Activated T-helper 17 cell treated with anti-CD3 and anti-CD28 coated beads, Interleukin-2, amount 50 U/mL, for 72 hours (primary cell): ENCODE data around the gene IFNAR2. TPM values are rescaled to one million over a fixed set of nuclear protein-coding genes. Genes with fewer than 3 reads are reported as not detected.
"Not testable (repeated sequence)": the region's sequence is repeated elsewhere in the genome, so short reads cannot be mapped to it uniquely, and the experiment has no call there.

Experiments used
- ATAC-seq: fragments of 150-1000 bp; cut with Tn5 transposase; replicated peaks from 2 replicates; pipeline ENCODE4 v1.10.0; 2021; ENCODE audit warnings: mild to moderate bottlenecking, moderate library complexity
- H3K27ac Mint-ChIP-seq: one replicate; pipeline ENCODE4 v1.8.0; 2022; ENCODE audit warnings: mixed read lengths
- H3K27me3 Mint-ChIP-seq: one replicate; pipeline ENCODE4 v1.8.0; 2022; ENCODE audit warnings: mixed read lengths
- H3K36me3 Mint-ChIP-seq: one replicate; pipeline ENCODE4 v1.8.0; 2022; ENCODE audit warnings: low read depth, mild to moderate bottlenecking, mixed read lengths
- H3K4me1 Mint-ChIP-seq: one replicate; pipeline ENCODE4 v1.8.0; 2022; ENCODE audit warnings: mixed read lengths
- H3K4me3 Mint-ChIP-seq: one replicate; pipeline ENCODE4 v1.8.0; 2022; ENCODE audit warnings: mild to moderate bottlenecking, mixed read lengths
- H3K9me3 Mint-ChIP-seq: one replicate; pipeline ENCODE4 v1.8.0; 2022; ENCODE audit warnings: mixed read lengths
- total RNA-seq, 2 donors: library from RNA; stranded (reverse); gene quantifications; one replicate each; pipeline ENCODE4 v1.2.3, GENCODE V29; 2022

Gene IFNAR2
- total RNA-seq, 2 donors from 2014 or later = 34.6 to 35.4 TPM

DNA sequence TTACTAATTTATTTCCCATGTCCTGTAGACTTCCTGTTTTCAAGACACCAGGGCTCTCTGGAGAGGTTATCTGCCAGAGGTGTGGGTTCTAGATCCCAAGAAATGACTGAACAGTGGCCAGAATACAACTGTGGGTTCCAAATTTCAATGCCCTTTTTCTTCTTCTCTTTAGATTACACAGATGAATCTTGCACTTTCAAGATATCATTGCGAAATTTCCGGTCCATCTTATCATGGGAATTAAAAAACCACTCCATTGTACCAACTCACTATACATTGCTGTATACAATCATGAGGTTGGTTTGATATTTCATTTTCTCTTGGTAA, 15.0 kb downstream of the IFNAR2 start:
- peaks cover 81% of the 10 kb centered on the region for H3K36me3 Mint-ChIP-seq
- ATAC-seq = peak; percentile 80
- no peaks in the 10 kb centered on the region for H3K9me3 Mint-ChIP-seq
- H3K4me1 Mint-ChIP-seq = peaks cover 51% of the 10 kb centered on the region
- peak overlapping the region; percentile 88 for H3K27ac Mint-ChIP-seq
- no peaks in the 10 kb centered on the region for H3K27me3 Mint-ChIP-seq
- H3K4me3 Mint-ChIP-seq = peak overlapping the region; percentile 78

DNA sequence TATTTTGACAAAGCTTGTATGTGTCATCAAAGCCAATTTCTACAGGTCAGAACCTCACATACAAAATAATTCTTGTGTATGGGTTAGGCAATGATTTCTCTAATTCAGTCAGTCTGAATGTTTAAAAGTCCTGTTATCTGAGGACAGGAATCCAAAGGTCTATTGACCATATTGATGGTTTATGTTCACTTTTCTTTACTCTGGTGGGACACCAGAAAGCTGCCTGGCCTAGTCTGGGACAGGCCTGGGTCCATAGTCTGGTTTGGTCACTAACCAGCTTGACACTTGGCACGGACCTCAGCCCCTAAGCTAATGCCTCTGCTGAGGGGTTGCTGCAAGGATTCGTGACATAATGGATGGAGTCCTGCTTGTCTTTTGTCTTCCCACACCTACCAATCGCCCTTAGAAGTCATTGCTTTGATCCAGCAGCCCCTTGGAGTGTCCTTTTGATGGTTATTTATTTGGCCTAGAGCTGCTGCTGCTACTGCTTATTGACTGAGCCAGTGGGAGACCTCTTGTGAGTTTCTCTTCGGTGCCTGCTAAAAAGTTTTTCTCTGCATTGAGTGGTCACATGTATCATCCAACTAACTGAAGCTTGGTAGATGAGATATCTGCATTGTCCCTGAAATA, 15.7 kb downstream of the IFNAR2 start:
- H3K4me3 Mint-ChIP-seq = peak overlapping the region; percentile 78
- peaks cover 88% of the 10 kb centered on the region for H3K36me3 Mint-ChIP-seq
- H3K4me1 Mint-ChIP-seq = peaks cover 45% of the 10 kb centered on the region
- no peaks in the 10 kb centered on the region for H3K9me3 Mint-ChIP-seq
- no peaks in the 10 kb centered on the region for H3K27me3 Mint-ChIP-seq
- no peak for ATAC-seq
- H3K27ac Mint-ChIP-seq = peak overlapping the region; percentile 88

DNA sequence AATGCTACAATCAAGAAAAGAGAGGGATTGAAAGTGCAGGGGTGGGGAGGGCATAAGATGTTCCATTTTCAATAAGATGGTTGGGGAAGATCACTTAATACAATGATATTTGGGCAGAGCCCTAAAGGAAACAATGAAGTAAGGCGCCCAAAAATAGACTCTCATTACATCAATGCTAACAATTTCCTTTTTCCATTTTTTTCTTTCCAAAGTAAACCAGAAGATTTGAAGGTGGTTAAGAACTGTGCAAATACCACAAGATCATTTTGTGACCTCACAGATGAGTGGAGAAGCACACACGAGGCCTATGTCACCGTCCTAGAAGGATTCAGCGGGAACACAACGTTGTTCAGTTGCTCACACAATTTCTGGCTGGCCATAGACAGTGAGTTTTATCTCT, 16.8 kb downstream of the IFNAR2 start:
- ATAC-seq = no peak
- Mint-ChIP-seq H3K27ac (peak overlapping the region; percentile 37), H3K27me3 (no peaks in the 10 kb centered on the region), H3K36me3 (peaks cover 99% of the 10 kb centered on the region), H3K4me3 (peak overlapping the region; percentile 19), H3K9me3 (no peaks in the 10 kb centered on the region), H3K4me1 (peaks cover 45% of the 10 kb centered on the region)

DNA sequence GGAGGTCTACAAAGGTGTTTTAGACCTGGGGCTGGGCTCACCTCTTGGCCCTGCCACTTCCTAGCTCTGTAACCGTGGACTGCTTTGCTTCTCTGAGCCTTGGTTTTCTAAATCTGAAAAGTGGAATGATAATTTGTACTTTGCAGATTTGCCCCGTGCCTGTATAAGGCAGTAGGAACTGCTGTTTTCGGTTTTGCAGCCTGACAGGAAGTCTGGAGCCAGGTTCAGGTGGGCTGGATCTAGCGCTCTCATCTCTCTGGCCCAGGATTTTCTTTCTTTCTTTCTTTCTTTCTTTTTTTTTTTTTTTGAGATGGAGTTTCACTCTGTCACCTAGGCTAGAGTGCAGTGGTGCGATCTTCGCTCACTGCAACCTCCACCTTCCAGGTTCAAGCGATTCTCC, 17.2 kb downstream of the IFNAR2 start:
- peaks cover 100% of the 10 kb centered on the region for H3K36me3 Mint-ChIP-seq
- ATAC-seq = no peak
- H3K9me3 Mint-ChIP-seq = no peaks in the 10 kb centered on the region
- H3K4me1 Mint-ChIP-seq = peaks cover 40% of the 10 kb centered on the region
- H3K4me3 Mint-ChIP-seq = peak overlapping the region; percentile 19
- H3K27me3 Mint-ChIP-seq = no peaks in the 10 kb centered on the region
- H3K27ac Mint-ChIP-seq = peak overlapping the region; percentile 37

DNA sequence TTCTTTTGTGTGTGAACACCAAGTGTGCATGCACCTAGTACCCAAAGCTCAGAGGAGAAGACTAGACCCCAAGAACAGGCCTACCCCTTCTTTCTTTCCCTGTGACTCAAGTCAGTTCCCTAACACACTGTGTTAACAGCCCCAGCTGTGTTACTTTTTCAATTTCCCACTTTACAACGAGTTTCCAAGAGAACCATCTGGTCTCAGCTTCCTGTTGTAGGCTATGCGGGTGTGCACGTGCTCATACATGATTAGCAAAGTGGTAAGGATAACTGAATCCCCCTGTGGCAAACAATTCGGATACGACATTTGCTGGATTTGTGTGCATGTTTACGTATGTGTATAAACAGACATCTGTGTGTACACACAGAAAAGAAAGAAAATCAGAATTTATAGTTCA, 17.9 kb downstream of the IFNAR2 start:
- Mint-ChIP-seq H3K36me3 (peaks cover 100% of the 10 kb centered on the region), H3K4me3 (peak overlapping the region; percentile 19), H3K27ac (peak overlapping the region; percentile 37)

DNA sequence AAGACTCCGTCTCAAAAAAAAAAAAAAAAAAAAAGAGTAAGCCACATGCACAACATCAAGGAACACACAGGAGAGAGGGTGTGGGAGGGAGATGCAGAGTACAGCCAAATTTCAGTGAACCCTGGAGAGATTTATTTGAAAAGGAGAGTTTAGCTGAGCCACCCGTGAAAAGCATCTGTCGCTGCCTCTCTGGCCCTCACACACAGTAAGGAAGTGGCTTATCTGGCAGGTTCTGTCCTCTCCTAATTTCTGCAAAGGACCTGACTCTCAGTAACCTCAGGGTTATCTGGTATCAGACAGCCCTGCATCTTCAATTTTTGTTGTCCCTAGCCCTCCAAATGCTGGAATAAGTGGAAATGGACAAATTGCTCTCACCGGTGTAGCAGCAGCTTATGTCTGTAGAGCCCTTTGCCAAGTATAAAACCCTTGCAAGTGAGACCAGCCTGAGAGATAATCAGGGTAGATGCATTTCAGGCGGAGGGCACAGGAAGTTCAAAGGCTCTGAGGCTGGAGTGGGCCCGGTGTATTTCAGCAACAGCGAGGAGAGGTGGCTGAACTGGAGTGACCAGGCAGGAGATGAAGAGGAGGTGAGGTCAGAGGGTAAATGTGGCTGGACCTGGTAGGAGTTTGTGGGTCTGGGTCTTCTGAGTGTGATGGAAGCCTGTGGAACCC, 19.7 kb downstream of the IFNAR2 start:
- H3K36me3 Mint-ChIP-seq = peaks cover 100% of the 10 kb centered on the region
- H3K27ac Mint-ChIP-seq = peak overlapping the region; percentile 57
- no peak for ATAC-seq
- H3K4me1 Mint-ChIP-seq = peaks cover 25% of the 10 kb centered on the region
- H3K27me3 Mint-ChIP-seq = no peaks in the 10 kb centered on the region
- H3K9me3 Mint-ChIP-seq = no peaks in the 10 kb centered on the region
- no peak overlapping the region for H3K4me3 Mint-ChIP-seq

More for the DNA sequence above, 17.9 kb downstream of the IFNAR2 start:
- Mint-ChIP-seq H3K4me1 (peaks cover 37% of the 10 kb centered on the region), H3K27me3 (no peaks in the 10 kb centered on the region), H3K9me3 (no peaks in the 10 kb centered on the region)
- ATAC-seq = no peak

DNA sequence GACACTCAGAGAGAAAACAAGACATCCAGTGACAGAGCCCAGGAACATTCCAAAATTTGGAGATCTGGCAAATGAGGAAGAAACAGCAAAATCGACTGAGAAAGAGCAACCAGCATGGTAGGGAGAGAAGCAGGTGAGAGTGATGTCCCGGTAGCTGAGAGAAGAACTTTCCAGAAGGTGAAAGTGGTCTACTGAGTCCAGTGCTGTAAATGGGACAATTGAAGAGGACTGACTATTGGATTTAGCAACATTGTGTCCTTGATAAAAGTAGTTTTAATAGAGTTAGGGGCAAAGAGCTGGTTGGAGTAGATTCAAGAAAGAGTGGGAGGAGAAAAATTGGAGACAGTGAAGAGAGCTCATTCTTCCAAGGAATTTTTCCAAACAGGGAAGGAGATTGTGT, 21.4 kb downstream of the IFNAR2 start:
- Mint-ChIP-seq H3K27ac (peak overlapping the region; percentile 10), H3K36me3 (peaks cover 100% of the 10 kb centered on the region), H3K4me3 (no peak overlapping the region), H3K27me3 (no peaks in the 10 kb centered on the region), H3K9me3 (no peaks in the 10 kb centered on the region), H3K4me1 (peaks cover 18% of the 10 kb centered on the region)
- no peak for ATAC-seq

DNA sequence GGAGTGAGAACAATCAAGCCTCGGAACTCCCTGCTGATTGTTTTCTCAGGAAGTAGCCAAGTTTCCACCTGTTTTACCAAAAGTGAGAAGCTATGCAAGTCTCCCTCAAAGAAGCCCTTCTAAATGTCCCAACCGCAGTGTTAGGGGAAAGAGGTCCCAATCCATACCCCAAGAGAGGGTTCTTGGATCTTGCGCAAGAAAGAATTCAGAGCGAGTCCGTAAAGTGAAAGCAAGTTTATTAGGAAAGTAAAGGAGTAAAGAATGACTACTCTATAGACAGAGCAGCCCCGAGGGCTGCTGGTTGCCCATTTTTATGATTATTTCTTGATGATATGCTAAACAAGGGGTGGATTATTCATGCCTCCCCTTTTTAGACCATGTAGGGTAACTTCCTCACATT, 23.6 kb downstream of the IFNAR2 start:
- H3K4me3 Mint-ChIP-seq, H3K27me3 Mint-ChIP-seq, H3K9me3 Mint-ChIP-seq, H3K27ac Mint-ChIP-seq, ATAC-seq: not testable (repeated sequence)
- peaks cover 100% of the 10 kb centered on the region for H3K36me3 Mint-ChIP-seq
- H3K4me1 Mint-ChIP-seq = peaks cover 16% of the 10 kb centered on the region

DNA sequence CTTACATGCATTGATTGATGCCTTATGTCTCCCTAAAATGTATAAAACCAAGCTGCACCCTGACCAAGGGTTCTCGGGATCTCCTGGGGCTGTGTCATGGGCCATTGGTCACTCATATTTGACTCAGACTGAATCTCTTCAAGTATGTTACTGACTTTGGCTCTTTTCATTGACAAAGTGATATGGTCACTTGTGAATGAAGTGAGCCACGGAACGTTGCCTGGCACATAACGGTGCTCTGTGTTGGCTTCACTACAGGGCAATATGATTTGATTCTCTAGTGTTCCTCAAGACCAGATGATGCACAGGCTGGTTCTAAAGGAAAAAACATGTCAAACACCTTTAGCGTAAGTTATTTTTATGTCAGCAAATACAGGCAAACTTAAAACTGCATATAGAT, 25.0 kb downstream of the IFNAR2 start:
- Mint-ChIP-seq H3K36me3 (peaks cover 100% of the 10 kb centered on the region), H3K27ac (peak overlapping the region; percentile 87), H3K27me3 (no peaks in the 10 kb centered on the region), H3K4me3 (no peak overlapping the region), H3K9me3 (no peaks in the 10 kb centered on the region), H3K4me1 (peaks cover 28% of the 10 kb centered on the region)
- no peak for ATAC-seq

DNA sequence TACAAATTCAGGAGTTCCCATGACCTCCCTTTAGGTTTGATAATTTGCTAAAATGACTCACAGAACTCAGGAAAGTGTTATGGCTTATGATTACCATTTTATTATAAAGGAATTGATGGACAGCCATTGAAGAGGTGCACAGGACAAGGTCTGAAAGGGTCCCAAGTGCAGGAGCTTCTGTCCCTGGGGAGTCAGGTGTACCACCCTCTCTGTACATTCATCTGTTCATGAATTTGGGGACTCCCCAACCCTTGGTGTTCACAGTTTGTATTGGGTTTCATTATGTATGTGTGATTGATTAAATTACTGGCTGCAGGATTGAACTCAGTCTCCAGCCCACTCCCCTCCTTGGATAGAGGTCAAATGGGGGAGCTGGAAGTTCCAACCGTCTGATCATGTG, 25.7 kb downstream of the IFNAR2 start:
- ATAC-seq = peak; percentile 69
- Mint-ChIP-seq H3K27ac (peak overlapping the region; percentile 87), H3K4me3 (peak overlapping the region; percentile 40), H3K4me1 (peaks cover 29% of the 10 kb centered on the region), H3K36me3 (peaks cover 99% of the 10 kb centered on the region), H3K9me3 (no peaks in the 10 kb centered on the region), H3K27me3 (no peaks in the 10 kb centered on the region)

DNA sequence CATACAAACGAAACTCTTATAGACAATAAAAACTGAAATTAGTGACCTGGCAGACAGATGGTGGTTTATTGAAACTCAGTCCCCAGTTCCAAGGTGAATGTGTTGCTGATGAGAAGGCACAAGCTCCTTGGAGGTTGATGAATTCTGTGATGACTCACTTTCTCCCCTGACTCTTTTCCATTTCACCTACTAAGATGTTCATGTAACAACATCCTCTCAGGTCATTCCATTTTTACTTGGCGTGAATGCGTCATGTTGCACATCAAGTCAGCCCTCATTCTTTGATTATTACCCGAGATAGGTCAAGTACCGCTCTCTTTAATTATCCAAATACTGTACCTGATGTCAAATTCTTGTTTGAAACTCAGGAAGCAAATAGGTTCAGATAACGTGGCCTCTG, 26.3 kb downstream of the IFNAR2 start:
- H3K9me3 Mint-ChIP-seq = no peaks in the 10 kb centered on the region
- H3K4me3 Mint-ChIP-seq = peak overlapping the region; percentile 40
- H3K27ac Mint-ChIP-seq = peak overlapping the region; percentile 87
- peaks cover 29% of the 10 kb centered on the region for H3K4me1 Mint-ChIP-seq
- peaks cover 93% of the 10 kb centered on the region for H3K36me3 Mint-ChIP-seq
- peak; percentile 85 for ATAC-seq
- no peaks in the 10 kb centered on the region for H3K27me3 Mint-ChIP-seq

DNA sequence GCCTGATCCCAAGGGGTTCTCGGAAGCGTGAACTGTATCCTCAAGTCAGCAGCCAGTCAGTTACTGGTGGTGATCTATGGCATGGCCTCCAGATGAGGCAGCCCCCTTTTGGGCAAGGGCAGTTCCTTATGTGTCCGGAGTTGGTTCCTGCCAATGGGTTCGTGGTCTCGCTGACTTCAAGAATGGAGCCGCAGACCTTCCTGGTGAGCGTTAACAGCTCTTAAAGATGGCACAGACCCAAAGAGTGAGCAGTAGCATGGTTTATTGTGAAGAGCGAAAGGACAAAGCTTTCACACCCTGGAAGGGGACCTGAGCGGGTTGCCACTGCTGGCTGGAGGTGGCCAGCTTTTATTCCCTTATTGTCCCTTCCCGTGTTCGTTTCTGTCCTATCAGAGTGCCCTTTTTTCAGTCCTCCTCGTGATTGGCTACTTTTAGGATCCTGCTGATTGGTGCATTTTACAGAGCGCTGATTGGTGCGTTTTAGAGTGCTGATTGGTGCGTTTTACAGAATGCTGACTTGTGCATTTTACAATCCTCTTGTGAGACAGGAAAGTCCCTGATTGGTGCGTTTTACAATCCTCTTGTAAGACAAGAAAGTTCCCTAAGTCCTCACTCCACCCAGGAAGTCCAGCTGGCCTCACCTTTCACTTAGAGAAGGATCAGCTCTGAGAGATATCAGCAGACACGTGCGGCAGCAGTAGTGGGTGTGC, 27.5 kb downstream of the IFNAR2 start:
- Mint-ChIP-seq H3K9me3 (no peaks in the 10 kb centered on the region), H3K36me3 (peaks cover 83% of the 10 kb centered on the region), H3K4me3 (peak overlapping the region; percentile 40), H3K27ac (peak overlapping the region; percentile 87), H3K27me3 (no peaks in the 10 kb centered on the region), H3K4me1 (peaks cover 29% of the 10 kb centered on the region)
- no peak for ATAC-seq

DNA sequence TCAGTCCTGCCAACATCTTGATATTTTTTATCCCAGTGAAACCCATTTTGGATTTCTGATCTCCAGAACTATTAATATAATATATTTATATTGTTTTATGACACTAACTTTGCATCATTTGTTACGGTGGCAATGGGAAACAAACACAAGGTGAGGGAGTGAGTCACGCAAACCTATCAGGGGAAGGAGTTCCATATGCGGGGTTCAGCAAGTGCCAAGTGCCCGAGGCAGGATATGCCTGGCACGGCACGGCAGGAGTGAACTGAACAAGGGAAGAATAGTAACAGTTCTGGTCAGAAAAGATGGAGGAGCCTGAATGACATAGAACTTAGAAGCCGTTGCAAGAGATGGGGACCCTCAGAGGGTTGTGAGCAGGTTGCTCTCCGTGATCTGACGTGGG, 28.7 kb downstream of the IFNAR2 start:
- Mint-ChIP-seq H3K27ac (peak overlapping the region; percentile 7), H3K4me1 (peaks cover 29% of the 10 kb centered on the region), H3K27me3 (no peaks in the 10 kb centered on the region), H3K36me3 (peaks cover 83% of the 10 kb centered on the region), H3K9me3 (no peaks in the 10 kb centered on the region), H3K4me3 (no peak overlapping the region)
- ATAC-seq = no peak

DNA sequence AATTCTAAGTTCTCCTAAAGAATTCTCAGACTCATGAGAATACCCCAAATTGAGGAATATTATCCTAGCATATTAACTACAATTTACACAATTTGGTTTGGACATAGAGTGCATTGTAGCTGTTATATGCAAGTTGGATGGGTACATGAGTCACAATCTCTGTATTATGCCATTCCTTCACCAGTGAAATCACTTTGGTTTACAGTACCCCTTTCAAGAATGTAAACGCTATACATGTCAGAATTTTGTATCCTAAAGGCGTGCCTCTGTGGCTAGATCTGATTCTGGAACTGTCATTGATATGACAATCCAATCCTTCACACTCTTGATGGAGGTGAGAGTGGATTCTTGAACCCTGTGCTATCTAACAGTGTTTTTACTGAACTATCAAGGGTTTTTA, 29.7 kb downstream of the IFNAR2 start:
- Mint-ChIP-seq H3K9me3 (no peaks in the 10 kb centered on the region), H3K27ac (peak overlapping the region; percentile 7), H3K4me1 (peaks cover 29% of the 10 kb centered on the region), H3K4me3 (peak overlapping the region; percentile 60), H3K36me3 (peaks cover 83% of the 10 kb centered on the region), H3K27me3 (no peaks in the 10 kb centered on the region)
- ATAC-seq = peak; percentile 73

DNA sequence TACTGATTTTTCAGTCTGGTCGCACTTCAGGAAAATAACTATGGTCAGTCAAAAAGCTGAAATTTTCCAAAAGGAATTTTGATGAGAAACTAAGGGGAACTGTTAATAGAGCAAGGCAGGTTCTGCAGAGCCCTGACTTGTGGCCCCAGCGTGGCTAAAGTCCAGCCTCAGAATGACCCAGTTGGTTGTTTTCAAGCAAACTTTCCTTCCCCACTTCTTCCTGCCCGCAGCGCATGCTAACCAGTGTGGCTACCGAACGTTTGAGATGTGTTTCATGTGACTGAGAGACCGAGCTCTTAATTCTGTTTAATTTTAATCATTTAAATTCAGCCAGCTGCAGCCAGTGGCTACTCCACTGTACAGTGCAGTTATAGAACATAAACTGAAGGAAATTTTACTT, 30.3 kb downstream of the IFNAR2 start:
- Mint-ChIP-seq H3K9me3 (no peaks in the 10 kb centered on the region), H3K27me3 (no peaks in the 10 kb centered on the region), H3K4me1 (peaks cover 29% of the 10 kb centered on the region), H3K4me3 (peak overlapping the region; percentile 60), H3K36me3 (peaks cover 80% of the 10 kb centered on the region), H3K27ac (peak overlapping the region; percentile 7)
- no peak for ATAC-seq
